Endothelial cell (in vitro differentiated cells): ENCODE data around the gene CNTNAP5. TPM values are rescaled to one million over a fixed set of nuclear protein-coding genes. Genes with fewer than 3 reads are reported as not detected.

ENCODE experiments used
- DNase-seq: peaks from one replicate; pipeline ENCODE4 v3.0.0; 2021; ENCODE audit warnings: low spot score
- H3K27ac Mint-ChIP-seq: one replicate; pipeline ENCODE4 v1.8.0; 2021; ENCODE audit warnings: mixed read lengths, inconsistent platforms; ENCODE audit not compliant: unreplicated experiment
- H3K27me3 Mint-ChIP-seq: one replicate; pipeline ENCODE4 v1.8.0; 2021; ENCODE audit warnings: mild to moderate bottlenecking, moderate library complexity, mixed read lengths, inconsistent platforms; ENCODE audit not compliant: unreplicated experiment
- H3K36me3 Mint-ChIP-seq: one replicate; pipeline ENCODE4 v1.8.0; 2021; ENCODE audit warnings: mild to moderate bottlenecking, low read depth, mixed read lengths, inconsistent platforms; ENCODE audit not compliant: unreplicated experiment
- H3K4me1 Mint-ChIP-seq: one replicate; pipeline ENCODE4 v1.8.0; 2021; ENCODE audit warnings: mild to moderate bottlenecking, mixed read lengths, inconsistent platforms; ENCODE audit not compliant: unreplicated experiment
- H3K4me3 Mint-ChIP-seq: one replicate; pipeline ENCODE4 v1.8.0; 2021; ENCODE audit warnings: mild to moderate bottlenecking, mixed read lengths, inconsistent platforms; ENCODE audit not compliant: unreplicated experiment
- H3K9me3 Mint-ChIP-seq: one replicate; pipeline ENCODE4 v1.8.0; 2021; ENCODE audit warnings: mixed read lengths, inconsistent platforms; ENCODE audit not compliant: unreplicated experiment
- CTCF ChIP-seq: fragments of 200-600 bp; sonication (generic); IDR thresholded peaks from one replicate; pipeline ENCODE4 v1.5.0; 2021; ENCODE audit warnings: antibody characterized with exemption; ENCODE audit not compliant: unreplicated experiment
- total RNA-seq: library from RNA; stranded (reverse); fragmentation: NEBNext Ultra II Directional; extraction: Animal tissue kit (Norgen Biotek cat#: 25700); gene quantifications from one replicate; pipeline ENCODE4 v1.2.1, GENCODE V29; 2021; ENCODE audit not compliant: unreplicated experiment

The CNTNAP5 gene
- total RNA-seq, 1 donor from 2014 or later: 5.0 TPM

GRCh38 chr2:124560592-124561112 lies 535.6 kb downstream of the CNTNAP5 start:
- no peak for DNase-seq
- peaks cover 2% of the 10 kb centered on the region for H3K27me3 Mint-ChIP-seq
- no peak overlapping the region for H3K27ac Mint-ChIP-seq
- H3K4me3 Mint-ChIP-seq: no peak overlapping the region
- H3K9me3 Mint-ChIP-seq: no peaks in the 10 kb centered on the region
- H3K4me1 Mint-ChIP-seq: peaks cover 4% of the 10 kb centered on the region
- TF ChIP-seq CTCF: no peak
- H3K36me3 Mint-ChIP-seq: no peaks in the 10 kb centered on the region

GRCh38 chr2:124561486-124561885 lies 536.4 kb downstream of the CNTNAP5 start:
- no peak overlapping the region for H3K27ac Mint-ChIP-seq
- no peaks in the 10 kb centered on the region for H3K36me3 Mint-ChIP-seq
- H3K4me3 Mint-ChIP-seq: no peak overlapping the region
- no peak for DNase-seq
- peaks cover 4% of the 10 kb centered on the region for H3K4me1 Mint-ChIP-seq
- H3K27me3 Mint-ChIP-seq: peaks cover 2% of the 10 kb centered on the region
- TF ChIP-seq CTCF: no peak
- no peaks in the 10 kb centered on the region for H3K9me3 Mint-ChIP-seq

- no peak overlapping the region for H3K27ac Mint-ChIP-seq
- no peak for DNase-seq
- no peak for TF ChIP-seq CTCF
- no peaks in the 10 kb centered on the region for H3K9me3 Mint-ChIP-seq
- H3K36me3 Mint-ChIP-seq: no peaks in the 10 kb centered on the region
- H3K27me3 Mint-ChIP-seq: peaks cover 2% of the 10 kb centered on the region
- no peak overlapping the region for H3K4me3 Mint-ChIP-seq
- H3K4me1 Mint-ChIP-seq: peaks cover 4% of the 10 kb centered on the region
Measured at GRCh38 chr2:124563426-124563825, 538.3 kb downstream of the CNTNAP5 start.

GRCh38 chr2:124566518-124566970 lies 541.5 kb downstream of the CNTNAP5 start:
- no peak for TF ChIP-seq CTCF
- H3K4me1 Mint-ChIP-seq: peaks cover 15% of the 10 kb centered on the region
- no peak overlapping the region for H3K4me3 Mint-ChIP-seq
- peaks cover 2% of the 10 kb centered on the region for H3K27me3 Mint-ChIP-seq
- DNase-seq: no peak
- no peaks in the 10 kb centered on the region for H3K36me3 Mint-ChIP-seq
- H3K9me3 Mint-ChIP-seq: no peaks in the 10 kb centered on the region
- no peak overlapping the region for H3K27ac Mint-ChIP-seq

- DNase-seq: no peak
- H3K36me3 Mint-ChIP-seq: no peaks in the 10 kb centered on the region
- H3K4me1 Mint-ChIP-seq: peaks cover 11% of the 10 kb centered on the region
- H3K9me3 Mint-ChIP-seq: no peaks in the 10 kb centered on the region
- TF ChIP-seq CTCF: no peak
- no peaks in the 10 kb centered on the region for H3K27me3 Mint-ChIP-seq
- no peak overlapping the region for H3K27ac Mint-ChIP-seq
- H3K4me3 Mint-ChIP-seq: no peak overlapping the region
Measured at GRCh38 chr2:124570872-124571271, 545.8 kb downstream of the CNTNAP5 start.
